GM12878 (cell line): Measurements from ENCODE around the gene TUT1. TPM values are rescaled to one million over a fixed set of nuclear protein-coding genes. Genes with fewer than 3 reads are reported as not detected.
"Not testable (repeated sequence)": the region's sequence is repeated elsewhere in the genome, so short reads cannot be mapped to it uniquely, and the experiment has no call there.

Experiments used
- ATAC-seq: fragments of 200-7000 bp; cut with Tn5 transposase; 3 replicates; pipeline ENCODE4 v1.9.1; 2020; ENCODE audit warnings: mild to moderate bottlenecking, moderate library complexity
- BruUV-seq: library from RNA; stranded (reverse); fragments of 400-500 nt; replicated peaks from 2 replicates; lab custom pipeline; 2021; lab: Mats Ljungman, UMichigan
- CTCF ChIA-PET: fragments of 300-600 bp; sonication (Branson Sonifier 250); formaldehyde crosslinking; extraction: SDS; loops from one replicate; lab custom pipeline; 2021; ENCODE audit warnings: inconsistent platforms; lab: Yijun Ruan, JAX
- POLR2A ChIA-PET: fragments of 350-600 bp; formaldehyde crosslinking; extraction: SDS; loops from one replicate; lab custom pipeline; 2021; ENCODE audit warnings: inconsistent platforms; lab: Charles Lee
- RAD21 ChIA-PET: fragments of 300-600 bp; sonication (Branson Sonifier 250); formaldehyde crosslinking; loops from one replicate; lab custom pipeline; 2023; ENCODE audit warnings: antibody characterized with exemption; ENCODE audit not compliant: unreplicated experiment; lab: Charles Lee
- SMC1A ChIA-PET: fragments of 300-600 bp; sonication (Branson Sonifier 250); formaldehyde crosslinking; loops from one replicate; lab custom pipeline; 2023; ENCODE audit not compliant: unreplicated experiment, uncharacterized antibody; lab: Charles Lee
- DNase-seq: peaks from one replicate; pipeline ENCODE4 v3.0.0-alpha.2; 2011; ENCODE audit warnings: low read depth, low spot score
- FAIRE-seq: peaks from 3 replicates; lab custom pipeline; 2011; peaks lifted over from hg19 to GRCh38; lab: Jason Lieb, UNC
- H2AFZ ChIP-seq: 2 replicates; pipeline ENCODE4 v1.6.0; 2011; ENCODE audit warnings: low read depth, low read length, control low read depth; ENCODE audit not compliant: control insufficient read depth
- H3K27ac ChIP-seq: 2 replicates; pipeline ENCODE4 v1.5.1; 2011; ENCODE audit warnings: control low read depth; ENCODE audit not compliant: control insufficient read depth, insufficient read depth
- H3K27me3 ChIP-seq, 2 experiments: replicated peaks in 1 of 2; 2 replicates each; pipeline versions ENCODE4 v1.6.0 to v1.6.1; 2011; ENCODE audit warnings: low read length in 1 of 2; ENCODE audit not compliant: control insufficient read depth in 2 of 2, insufficient read depth in 2 of 2
- H3K36me3 ChIP-seq, 2 experiments: 2 replicates each; pipeline ENCODE4 v1.5.1; 2011; ENCODE audit warnings: low read length in 1 of 2; ENCODE audit not compliant: control insufficient read depth in 2 of 2, insufficient read depth in 2 of 2
- H3K4me1 ChIP-seq: 2 replicates; pipeline ENCODE4 v1.6.1; 2011; ENCODE audit warnings: mild to moderate bottlenecking, low read length, moderate library complexity, mixed read lengths; ENCODE audit not compliant: control insufficient read depth, insufficient read depth
- H3K4me2 ChIP-seq: 2 replicates; pipeline ENCODE4 v1.6.0; 2011; ENCODE audit warnings: control low read depth; ENCODE audit not compliant: control insufficient read depth, insufficient read depth
- H3K4me3 ChIP-seq: fragments of 200-600 bp; sonication (generic); 2 replicates; pipeline ENCODE4 v1.5.1; 2016
- H3K79me2 ChIP-seq: 2 replicates; pipeline ENCODE4 v1.6.0; 2011; ENCODE audit warnings: low read length; ENCODE audit not compliant: control insufficient read depth, insufficient read depth
- H3K9ac ChIP-seq: 2 replicates; pipeline ENCODE4 v1.8.0; 2011; ENCODE audit warnings: low read length, control low read depth, mixed read lengths; ENCODE audit not compliant: control insufficient read depth, insufficient read depth
- H3K9me3 ChIP-seq: replicated peaks from 3 replicates; pipeline ENCODE4 v1.5.1; 2011; ENCODE audit warnings: mild to moderate bottlenecking, low read length; ENCODE audit not compliant: control insufficient read depth, insufficient read depth
- H4K20me1 ChIP-seq: 2 replicates; pipeline ENCODE4 v1.6.0; 2011; ENCODE audit not compliant: control insufficient read depth, insufficient read depth
- ATF7 ChIP-seq: fragments of 450-650 bp; IDR thresholded peaks from 2 replicates; pipeline ENCODE4 v1.6.1; 2016; ENCODE audit warnings: low read depth, mild to moderate bottlenecking
- CEBPB ChIP-seq, 2 experiments: fragments of 150-350 bp in 1 of 2; IDR thresholded peaks; 2 replicates each; pipeline ENCODE4 v1.6.1; 2012 to 2014; ENCODE audit warnings: low read depth in 2 of 2, low read length in 2 of 2, borderline replicate concordance in 1 of 2, inconsistent platforms in 1 of 2
- EED ChIP-seq: sonication (generic); IDR thresholded peaks from 2 replicates; pipeline ENCODE4 v1.6.1; 2016; ENCODE audit warnings: antibody characterized with exemption, low read depth
- EGR1 ChIP-seq, 2 experiments: IDR thresholded peaks; 1 replicate in 1 of 2; 2 replicates in 1 of 2; pipeline ENCODE4 v1.6.1; 2011 to 2012; ENCODE audit warnings: low read depth in 2 of 2, low read length in 2 of 2, borderline replicate concordance in 1 of 2, mild to moderate bottlenecking in 1 of 2, moderate library complexity in 1 of 2
- IKZF2 ChIP-seq, 2 experiments: fragments of 450-650 bp; IDR thresholded peaks; 2 replicates each; pipeline ENCODE4 v1.6.1; 2017; ENCODE audit warnings: mild to moderate bottlenecking in 2 of 2, moderate library complexity in 2 of 2
- NR2C2 ChIP-seq: IDR thresholded peaks from 2 replicates; pipeline ENCODE4 v1.6.1; 2011; ENCODE audit warnings: borderline replicate concordance, low read depth; ENCODE audit not compliant: control insufficient read depth, insufficient read length
- POLR2AphosphoS2 ChIP-seq: IDR thresholded peaks from 2 replicates; pipeline ENCODE4 v1.6.1; 2011; ENCODE audit warnings: low read depth, mild to moderate bottlenecking, low read length, improper control_type of control experiment, moderate library complexity
- RELB ChIP-seq: fragments of 450-650 bp; IDR thresholded peaks from 2 replicates; pipeline ENCODE4 v1.6.1; 2017; ENCODE audit warnings: low read depth, mild to moderate bottlenecking, moderate library complexity
- SMARCA5 ChIP-seq: fragments of 450-650 bp; IDR thresholded peaks from 2 replicates; pipeline ENCODE4 v1.6.1; 2017; ENCODE audit warnings: mild to moderate bottlenecking
- ZNF24 ChIP-seq: fragments of 450-650 bp; IDR thresholded peaks from 2 replicates; pipeline ENCODE4 v1.6.1; 2017; ENCODE audit warnings: antibody characterized with exemption, mild to moderate bottlenecking
- whole genome bisulfite sequencing: methylation state at CpG from one replicate; pipeline ENCODE4 v1.1.6; 2016; ENCODE audit warnings: low lambda C conversion rate; ENCODE audit not compliant: insufficient replicate concordance, insufficient coverage; ENCODE audit errors: missing lambda C conversion rate; 5-methylcytosine and 5-hydroxymethylcytosine counted together
- in situ Hi-C: fragments of 300-500 bp; cut with MboI; formaldehyde crosslinking; loops from 9 replicates; pipeline ENCODE4 v1.14.3; 2018; ENCODE audit warnings: mixed read lengths
- intact Hi-C: fragments of 100-400 bp; cut with micrococcal nuclease; formaldehyde crosslinking; loops from one replicate; pipeline ENCODE4 v1.14.2; 2022; ENCODE audit not compliant: unreplicated experiment
- polyA plus RNA-seq, 11 experiments: library from polyadenylated mRNA; depleted of rRNA in 4 of 11; unstranded in 6 of 11; stranded (reverse) in 5 of 11; fragments of >200 nt; fragmentation: Nextera tagmentation in 4 of 11; fragmentation: Illumina TruSeq in 1 of 11; extraction: Ambion mirVana in 4 of 11; extraction: Trizol in 1 of 11; gene quantifications; 1 replicate in 1 of 11; 2 replicates in 10 of 11; pipeline versions ENCODE4 v1.2.1 to v1.2.3, GENCODE V29; 2011 to 2016; ENCODE audit warnings: inconsistent platforms in 2 of 11, missing spikeins in 2 of 11, low read depth in 1 of 11
- total RNA-seq, 4 experiments: library from RNA; depleted of rRNA in 3 of 4; stranded (reverse); fragments of >200 nt in 3 of 4; fragmentation: Illumina TruSeq in 1 of 4; extraction: Trizol in 1 of 4; gene quantifications; 2 replicates each; pipeline versions ENCODE4 v1.2.1 to v1.2.3, GENCODE V29; 2013 to 2021
- TF ChIP-seq, protein P1 (sequence below), 3 experiments: IDR thresholded peaks in 2 of 3; conservative IDR thresholded peaks in 1 of 3; 2 replicates each; pipeline ENCODE4 v1.5.1; 2011; ENCODE audit warnings: low read depth in 3 of 3, low read length in 3 of 3, mild to moderate bottlenecking in 3 of 3, control low read depth in 2 of 3, moderate library complexity in 2 of 3, inconsistent platforms in 1 of 3, mixed read lengths in 1 of 3; ENCODE audit not compliant: control insufficient read depth in 2 of 3, insufficient read depth in 1 of 3; ENCODE audit errors: extremely low read depth in 1 of 3

Gene TUT1
- total and polyA plus RNA-seq, 10 of the 15 experiments (the other 5 are each of a cell fraction or from before 2014, with no cell fraction given), result 1.1 to 29.9 (median 16.2) TPM

- TF ChIP-seq, protein P1, sequence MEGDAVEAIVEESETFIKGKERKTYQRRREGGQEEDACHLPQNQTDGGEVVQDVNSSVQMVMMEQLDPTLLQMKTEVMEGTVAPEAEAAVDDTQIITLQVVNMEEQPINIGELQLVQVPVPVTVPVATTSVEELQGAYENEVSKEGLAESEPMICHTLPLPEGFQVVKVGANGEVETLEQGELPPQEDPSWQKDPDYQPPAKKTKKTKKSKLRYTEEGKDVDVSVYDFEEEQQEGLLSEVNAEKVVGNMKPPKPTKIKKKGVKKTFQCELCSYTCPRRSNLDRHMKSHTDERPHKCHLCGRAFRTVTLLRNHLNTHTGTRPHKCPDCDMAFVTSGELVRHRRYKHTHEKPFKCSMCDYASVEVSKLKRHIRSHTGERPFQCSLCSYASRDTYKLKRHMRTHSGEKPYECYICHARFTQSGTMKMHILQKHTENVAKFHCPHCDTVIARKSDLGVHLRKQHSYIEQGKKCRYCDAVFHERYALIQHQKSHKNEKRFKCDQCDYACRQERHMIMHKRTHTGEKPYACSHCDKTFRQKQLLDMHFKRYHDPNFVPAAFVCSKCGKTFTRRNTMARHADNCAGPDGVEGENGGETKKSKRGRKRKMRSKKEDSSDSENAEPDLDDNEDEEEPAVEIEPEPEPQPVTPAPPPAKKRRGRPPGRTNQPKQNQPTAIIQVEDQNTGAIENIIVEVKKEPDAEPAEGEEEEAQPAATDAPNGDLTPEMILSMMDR (IDR thresholded peaks at IDR 0.05 in 2 of 3, conservative IDR thresholded peaks at IDR 0.05 in 1 of 3; ENCODE audit: control insufficient read depth in 2 of 3, extremely low read depth in 1 of 3, insufficient read depth in 1 of 3, low read depth in 3 of 3, low read length in 3 of 3), result peak; percentile 67 to 86 (median 86)
- TF ChIP-seq SMARCA5, result 0 out of 2 replicates have a peak, but pooled peaks have one; percentile 47
- TF ChIP-seq IKZF2 (IDR thresholded peaks at IDR 0.05), result peak; percentile 15 to 39; a peak in 1 of 4 replicates
- TF ChIP-seq EGR1 (IDR thresholded peaks at IDR 0.05; ENCODE audit: borderline replicate concordance in 1 of 2, low read depth in 2 of 2, low read length in 2 of 2), result no peak
- no peak for TF ChIP-seq ZNF24
- no peak for TF ChIP-seq CEBPB (IDR thresholded peaks at IDR 0.05; ENCODE audit: borderline replicate concordance in 1 of 2, low read depth in 2 of 2, low read length in 2 of 2)
- TF ChIP-seq ATF7, result no peak
- TF ChIP-seq RELB, result peak; percentile 42; the same call in 1 of the 2 replicates
- no peak for TF ChIP-seq NR2C2
- no peak for TF ChIP-seq EED
- no peak for TF ChIP-seq POLR2AphosphoS2
Measured at GRCh38 chr11:62560566-62561103, 30.7 kb downstream of the TUT1 start (continued).

DNA sequence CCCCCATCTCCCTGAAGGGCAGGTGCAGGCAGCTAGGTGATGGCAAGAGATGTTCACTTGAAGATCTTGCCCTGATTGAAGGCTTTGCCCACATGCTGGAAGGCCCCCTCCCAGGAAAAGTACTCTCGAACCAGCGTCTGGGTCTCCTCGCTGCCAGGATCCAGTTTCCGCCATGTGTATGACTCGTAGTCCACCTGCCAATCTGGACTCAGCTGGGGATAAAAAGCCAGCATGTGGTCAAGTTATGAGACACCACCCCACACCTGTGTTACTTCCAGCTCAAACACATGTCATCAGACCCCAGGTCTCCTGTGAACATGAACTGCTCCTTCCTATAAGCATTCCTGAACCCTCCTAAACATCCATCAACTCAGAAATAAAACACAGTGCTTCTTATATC is 31.7 kb downstream of the TUT1 start:
- not testable (repeated sequence) for H3K9ac ChIP-seq, DNase-seq
- CTCF ChIA-PET, result interaction anchor here (0.7 to 7.5 kb wide), 18 partner anchors 8 to 178 kb away, joined by 3 to 246 read pairs (median 6); partner anchors contain the start of gene EEF1G

More for the DNA sequence above, 31.7 kb downstream of the TUT1 start:
- H3K4me3 ChIP-seq, H2AFZ ChIP-seq, H3K79me2 ChIP-seq, ATAC-seq, H3K9me3 ChIP-seq, H4K20me1 ChIP-seq, H3K4me2 ChIP-seq, FAIRE-seq, H3K27ac ChIP-seq, H3K27me3 ChIP-seq: not testable (repeated sequence)
- intact Hi-C loops (loop anchor here (1.0 kb wide), 2 partner anchors 18 to 135 kb away; no protein-coding TSS in a partner anchor), in situ Hi-C loops (loop anchor here (10.0 kb wide), 1 partner anchor 135 kb away; no protein-coding TSS in a partner anchor)
- ChIA-PET RAD21 (interaction anchor here (0.8 to 13.9 kb wide), 8 partner anchors 8 to 165 kb away, joined by 3 to 313 read pairs (median 7); partner anchors contain the start of genes AHNAK and TUT1), POLR2A (interaction anchor here (0.6 to 11.4 kb wide), 5 partner anchors 11 to 135 kb away, joined by 3 to 188 read pairs (median 5); partner anchors contain the start of gene AHNAK), SMC1A (interaction anchor here (0.6 to 11.4 kb wide), 13 partner anchors 9 to 1772 kb away, joined by 3 to 212 read pairs (median 7); partner anchors contain the start of genes EEF1G and SCGB1A1)
- Histone ChIP-seq H3K36me3 (peaks cover 15 to 25% of the 10 kb centered on the region in 2 experiments; a peak in 3 of 4 replicates), H3K4me1 (peaks cover 57% of the 10 kb centered on the region)
- WGBS, result 93% methylated on average over 3 of the region's 5 CpGs
- TSS peak; percentile 100 for BruUV-seq
